Glomerular visceral epithelial cell (primary cell): ENCODE measurements around the gene MAPK8IP2.

Source experiments
- DNase-seq: peaks from one replicate; pipeline ENCODE4 v3.0.0-alpha.2; 2016; ENCODE audit errors: extremely low spot score

Gene MAPK8IP2

DNA sequence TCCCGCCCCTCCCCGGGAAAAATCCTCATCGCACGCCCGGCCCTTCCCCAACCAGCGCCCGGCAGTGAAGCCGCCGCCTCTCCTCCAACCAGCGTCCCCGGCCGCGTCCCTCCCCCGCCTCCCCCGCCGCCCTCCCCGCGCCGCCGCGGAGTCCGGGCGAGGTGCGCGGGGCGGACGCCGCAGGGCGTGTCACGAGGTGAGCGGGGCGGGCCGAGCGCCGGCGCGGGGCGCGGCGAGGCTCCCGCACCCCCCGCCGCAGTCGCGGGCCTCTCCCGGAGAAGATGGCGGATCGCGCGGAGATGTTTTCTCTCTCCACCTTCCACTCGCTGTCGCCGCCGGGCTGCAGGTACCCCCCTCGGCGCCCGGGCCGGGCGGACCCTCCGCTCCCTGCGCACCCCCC is at the start of gene MAPK8IP2:
Gene MAPK8IP2, plus strand, starts transcription at position 256 of the 400 bp plus-strand sequence. Its CDS starts 26 bp downstream, at position 282.
- no peak for DNase-seq

DNA sequence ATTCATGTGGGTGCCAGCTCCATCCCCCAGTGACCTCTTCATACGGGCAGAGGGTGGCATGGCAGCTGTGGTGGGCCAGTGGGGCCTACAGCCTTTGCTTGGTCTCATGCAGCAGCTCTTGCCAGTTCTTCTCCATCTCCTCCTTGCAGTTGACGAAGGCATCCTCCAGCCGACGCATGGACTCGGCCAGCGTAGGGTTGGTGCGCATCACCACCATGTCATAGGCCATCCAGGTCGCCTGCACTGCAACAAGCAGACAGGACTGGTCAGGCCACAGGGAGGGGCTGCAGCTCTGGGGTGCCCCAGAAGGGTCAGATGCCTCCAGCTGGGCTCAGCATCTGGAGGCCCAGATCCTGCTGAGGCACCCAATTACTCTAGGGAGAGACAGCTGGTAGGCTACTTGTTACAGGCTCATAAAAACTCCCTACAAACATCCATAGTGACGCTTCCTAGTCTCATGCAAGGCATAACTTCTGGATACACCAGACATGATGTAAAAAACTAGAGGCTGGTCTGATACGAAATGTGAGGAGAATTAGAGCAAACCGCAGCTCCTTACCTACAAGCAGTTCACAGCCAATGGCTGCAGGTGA is 49.3 kb upstream of the MAPK8IP2 start:
- DNase-seq: no peak

DNA sequence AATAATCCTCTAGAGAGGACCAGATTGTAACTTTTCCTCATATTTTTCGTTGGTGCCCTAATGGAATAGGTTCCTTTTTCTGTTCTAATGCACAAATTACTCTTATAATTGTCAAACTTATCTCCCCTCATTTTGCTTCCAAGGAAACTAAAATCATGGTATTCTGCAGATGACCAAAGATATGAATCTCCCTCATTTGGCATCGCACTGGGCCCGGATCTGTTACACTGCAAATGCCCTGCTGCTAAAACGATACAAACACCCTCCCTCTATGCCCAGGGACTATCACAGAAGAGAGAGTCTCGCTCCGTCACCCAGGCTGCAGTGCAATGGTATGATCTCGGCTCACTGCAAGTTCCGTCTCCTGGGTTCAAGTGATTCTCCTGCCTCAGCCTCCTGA is 47.3 kb upstream of the MAPK8IP2 start:
- no peak for DNase-seq

DNA sequence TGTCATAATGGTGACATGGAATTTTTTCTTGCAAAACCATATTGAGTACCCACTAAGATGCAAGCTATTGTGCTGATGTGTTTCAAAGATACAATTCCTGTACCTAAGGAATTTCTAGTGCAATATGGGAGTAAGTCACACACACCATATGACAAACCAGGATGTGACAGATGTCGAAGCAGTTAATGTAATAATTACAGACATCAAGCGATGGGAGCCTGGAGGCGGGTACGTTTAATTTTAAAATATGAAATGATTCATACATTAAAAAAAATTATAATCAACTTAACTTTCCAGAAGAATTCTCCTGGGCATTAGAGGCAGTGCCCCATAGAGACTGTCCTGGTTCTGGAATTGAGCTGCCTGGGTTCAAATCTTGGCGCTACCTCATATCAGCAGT is 43.9 kb upstream of the MAPK8IP2 start:
- no peak for DNase-seq

DNA sequence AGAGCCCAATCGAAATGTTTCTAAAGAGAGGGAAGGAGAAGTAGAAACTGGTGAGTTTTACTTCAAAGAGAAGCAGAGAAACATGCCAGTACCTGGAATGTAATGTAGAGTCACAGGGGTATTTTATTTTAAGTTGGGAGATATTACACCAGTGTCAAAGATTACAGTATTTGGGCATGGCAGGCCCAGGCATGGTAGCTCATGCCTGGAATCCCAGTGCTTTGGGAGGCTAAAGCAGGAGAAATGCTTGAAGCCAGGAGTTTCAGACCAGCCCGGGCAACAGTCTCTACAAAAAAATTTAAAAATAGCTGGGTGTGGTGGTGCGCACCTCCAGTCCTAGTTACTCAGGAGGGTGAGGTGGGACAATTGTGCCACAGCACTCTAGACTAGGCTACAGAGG is 40.6 kb upstream of the MAPK8IP2 start:
- no peak for DNase-seq

DNA sequence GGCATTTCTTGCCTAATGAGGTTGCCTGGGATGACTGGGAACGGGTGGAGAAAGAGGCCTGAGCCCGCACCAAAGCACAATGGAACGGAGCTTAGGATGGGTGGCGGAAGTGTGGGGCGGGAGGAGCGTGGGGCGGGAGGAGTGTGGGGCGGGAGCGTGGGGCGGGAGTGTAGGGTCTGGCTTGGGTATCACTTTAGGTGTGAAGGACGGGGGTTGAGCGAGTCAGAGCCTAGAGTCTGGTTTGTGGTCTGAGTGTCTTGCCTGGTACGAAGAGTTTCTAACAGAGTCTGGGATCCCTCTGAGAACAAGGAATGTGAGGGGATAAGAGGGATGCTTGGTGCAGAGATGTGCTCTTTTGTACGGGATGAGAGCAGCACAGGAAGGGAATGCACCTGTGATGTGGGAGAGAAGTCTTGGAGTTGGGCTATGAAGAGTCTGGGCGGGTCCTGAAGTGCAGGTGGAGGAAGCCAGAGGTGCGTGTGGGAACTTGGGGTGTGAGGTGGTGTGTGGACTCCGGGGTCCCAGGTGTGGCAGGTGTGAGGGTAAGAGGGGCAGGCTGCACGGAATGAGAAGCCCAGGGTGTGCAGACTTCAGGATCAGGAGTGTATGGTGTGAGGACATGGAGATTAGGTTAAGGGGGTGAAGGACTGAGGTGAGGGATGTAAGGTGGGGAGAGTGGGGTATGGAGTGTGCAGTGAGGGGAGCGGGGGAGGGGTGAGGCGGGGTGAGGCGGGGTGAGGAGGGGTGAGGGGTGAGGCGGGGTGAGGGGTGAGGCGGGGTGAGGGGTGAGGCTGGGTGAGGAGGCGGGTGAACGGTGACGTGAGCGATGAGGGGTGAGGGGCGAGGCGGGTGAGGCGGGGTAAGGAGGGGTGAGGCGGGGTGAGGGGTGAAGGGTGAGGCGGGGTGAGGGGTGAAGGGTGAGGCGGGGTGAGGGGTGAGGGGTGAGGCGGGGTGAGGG is 38.9 kb upstream of the MAPK8IP2 start:
- DNase-seq: no peak

DNA sequence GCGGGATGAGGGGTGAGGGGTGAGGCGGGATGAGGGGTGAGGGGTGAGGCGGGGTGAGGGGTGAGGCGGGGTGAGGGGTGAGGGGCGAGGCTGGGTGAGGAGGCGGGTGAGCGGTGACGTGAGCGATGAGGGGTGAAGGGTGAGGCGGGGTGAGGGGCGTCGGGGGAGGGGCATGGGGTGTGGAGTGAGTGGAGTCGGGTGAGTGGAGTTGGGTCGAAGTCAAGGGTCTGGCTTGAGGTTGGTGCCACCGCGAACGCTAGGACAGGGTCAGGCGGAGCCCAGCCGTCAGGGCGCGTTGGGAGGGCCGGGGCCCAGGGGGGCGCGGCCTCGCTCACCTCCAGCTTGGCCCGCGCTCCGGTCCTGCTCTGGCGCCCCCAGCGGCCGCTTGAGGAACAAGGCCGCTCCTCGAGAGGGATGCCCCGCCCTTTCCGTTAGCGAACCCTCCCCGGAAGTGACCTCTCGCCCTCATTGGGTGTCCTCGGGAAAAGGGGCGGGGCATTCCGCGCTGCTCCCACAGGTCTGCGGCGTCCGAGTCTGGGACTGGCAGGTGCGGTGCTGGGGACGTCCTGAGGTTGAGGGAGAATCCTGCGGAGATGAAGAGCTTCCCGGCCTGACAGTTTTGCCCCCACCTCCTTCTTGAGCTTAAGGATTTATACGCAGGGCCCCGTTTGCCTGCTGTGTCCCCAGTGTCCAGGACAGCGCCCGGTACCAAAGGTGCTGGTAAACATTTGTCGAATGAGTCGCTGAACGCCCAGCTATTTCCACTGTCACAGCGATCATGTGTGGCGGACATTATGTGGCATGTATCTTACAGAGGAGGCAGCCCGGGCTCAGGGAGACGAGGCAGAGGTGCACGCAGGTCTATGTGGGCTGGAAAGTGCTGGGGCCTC is 37.8 kb upstream of the MAPK8IP2 start, which contains the start of gene SYCE3:
Gene SYCE3, minus strand, starts transcription at position 397 of the 890 bp plus-strand sequence. CDS start 6,514 bp downstream, outside the sequence.
- DNase-seq: peak; percentile 94

DNA sequence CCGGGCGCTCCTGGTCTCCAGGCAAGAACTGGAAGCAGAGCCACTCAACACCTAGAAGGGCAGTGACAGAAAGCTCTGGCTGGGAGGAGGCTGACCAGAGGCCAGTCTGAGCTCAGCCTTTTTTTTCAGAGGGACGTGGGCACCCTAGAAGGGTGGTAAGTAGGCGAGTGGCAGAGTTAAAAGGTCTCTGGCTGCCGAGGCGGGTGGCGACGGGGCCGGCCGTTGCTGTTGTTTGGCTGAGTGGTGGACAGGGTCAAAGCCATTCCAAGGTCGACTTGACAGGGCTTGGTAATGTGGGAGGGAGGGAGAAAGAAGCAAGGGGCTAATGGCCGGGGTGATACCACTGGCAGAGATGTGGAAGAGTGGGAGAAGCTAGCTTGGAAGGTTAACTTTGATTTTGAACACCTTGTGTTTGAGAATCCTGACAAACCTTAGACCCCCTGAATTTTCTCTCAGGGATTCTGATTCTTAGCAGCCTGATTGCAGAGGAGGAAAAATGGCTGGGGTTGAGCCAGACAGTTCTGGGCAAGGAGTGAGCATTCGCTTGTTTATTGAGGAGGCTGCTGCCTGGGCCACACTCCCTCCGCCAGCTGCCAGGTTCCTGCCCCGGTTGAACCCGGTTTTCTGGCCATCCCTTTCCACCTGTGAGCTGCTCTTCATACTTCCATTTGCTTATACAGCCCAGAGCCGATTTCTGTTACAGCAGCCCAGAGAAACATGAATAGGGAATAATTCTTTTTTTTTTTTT is 37.0 kb upstream of the MAPK8IP2 start:
- no peak for DNase-seq

DNA sequence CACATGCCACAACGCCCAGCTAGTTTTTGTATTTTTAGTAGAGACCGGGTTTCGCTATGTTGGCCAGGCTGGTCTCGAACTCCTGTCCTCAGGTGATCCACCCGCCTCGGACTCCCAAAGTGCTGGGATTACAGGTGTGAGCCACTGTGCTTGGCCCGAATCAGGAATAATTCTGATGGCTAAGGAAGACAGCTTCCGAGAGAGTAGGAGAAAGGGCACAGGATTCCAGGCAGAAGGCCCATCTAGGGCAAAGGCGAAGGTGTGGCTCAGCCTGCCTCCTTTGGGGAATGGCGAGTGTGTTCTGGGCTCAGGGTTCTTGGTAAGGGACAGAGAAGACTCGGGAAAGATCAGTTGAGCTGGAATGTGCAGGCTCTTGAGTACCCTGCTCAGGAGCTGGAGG is 36.3 kb upstream of the MAPK8IP2 start:
- DNase-seq: no peak

DNA sequence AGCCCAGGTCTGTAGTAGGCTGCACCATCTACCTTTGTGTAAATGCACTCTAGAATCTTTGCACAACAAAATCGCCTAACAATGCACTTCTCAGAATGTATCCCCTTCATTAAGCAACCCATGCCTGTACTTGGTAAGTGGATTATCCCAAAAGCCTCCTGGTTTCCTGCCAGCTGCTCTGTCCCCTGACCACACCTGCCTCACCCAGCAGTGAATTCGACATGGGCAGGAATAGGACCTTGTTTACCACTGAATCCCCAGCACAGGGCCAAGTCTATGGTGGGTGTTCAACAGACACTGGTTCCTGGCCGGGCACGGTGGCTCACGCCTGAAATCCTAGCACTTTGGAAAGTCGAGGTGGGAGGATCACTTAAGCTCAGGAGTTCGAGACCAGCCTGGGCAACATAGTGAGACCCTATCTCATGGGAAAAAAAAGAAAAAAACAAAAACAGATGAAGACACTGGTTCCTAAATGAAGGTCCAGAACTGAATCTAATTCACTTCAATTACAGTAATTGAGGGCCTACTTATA is 32.8 kb upstream of the MAPK8IP2 start:
- DNase-seq: no peak

DNA sequence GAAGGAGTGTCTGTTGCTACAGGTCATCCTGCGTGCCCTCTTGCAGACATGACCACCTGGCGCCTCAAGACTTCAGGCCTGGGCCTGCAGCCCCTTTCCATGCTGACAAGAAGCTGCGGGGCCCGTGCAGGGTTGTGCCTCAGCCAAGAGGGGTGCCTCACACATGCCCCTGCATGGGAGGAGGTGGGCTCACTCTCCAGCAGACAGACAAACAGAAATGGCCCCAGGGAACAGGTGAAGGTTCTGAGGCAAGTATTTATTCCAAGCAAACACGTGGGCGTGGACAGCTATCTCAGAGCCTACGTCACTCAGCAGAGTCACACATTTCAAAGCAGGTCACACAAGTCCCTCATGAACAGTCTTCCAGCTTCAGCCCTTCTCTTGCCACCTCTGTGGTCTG is 32.0 kb upstream of the MAPK8IP2 start:
- DNase-seq: no peak

DNA sequence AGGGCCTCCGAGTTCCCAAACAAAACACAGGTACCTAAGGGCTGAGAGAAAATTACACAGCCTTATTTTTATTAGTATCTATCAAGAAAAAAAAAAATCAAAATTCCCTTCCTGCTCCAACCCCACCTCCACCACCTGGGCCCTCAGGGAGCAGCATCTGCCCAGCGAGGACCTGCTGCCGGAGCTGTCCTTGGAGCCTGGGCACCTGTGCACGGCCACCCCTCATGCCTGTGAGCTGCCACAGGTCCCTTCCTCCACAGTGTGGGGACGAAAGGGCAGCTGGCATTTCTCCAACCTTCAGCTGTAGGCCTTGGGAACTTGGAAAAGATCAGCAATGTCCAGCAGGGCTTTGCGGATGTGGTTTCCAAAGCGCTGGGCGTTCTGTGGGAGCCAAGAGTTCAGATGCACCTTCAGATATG is 31.5 kb upstream of the MAPK8IP2 start:
- DNase-seq: no peak

DNA sequence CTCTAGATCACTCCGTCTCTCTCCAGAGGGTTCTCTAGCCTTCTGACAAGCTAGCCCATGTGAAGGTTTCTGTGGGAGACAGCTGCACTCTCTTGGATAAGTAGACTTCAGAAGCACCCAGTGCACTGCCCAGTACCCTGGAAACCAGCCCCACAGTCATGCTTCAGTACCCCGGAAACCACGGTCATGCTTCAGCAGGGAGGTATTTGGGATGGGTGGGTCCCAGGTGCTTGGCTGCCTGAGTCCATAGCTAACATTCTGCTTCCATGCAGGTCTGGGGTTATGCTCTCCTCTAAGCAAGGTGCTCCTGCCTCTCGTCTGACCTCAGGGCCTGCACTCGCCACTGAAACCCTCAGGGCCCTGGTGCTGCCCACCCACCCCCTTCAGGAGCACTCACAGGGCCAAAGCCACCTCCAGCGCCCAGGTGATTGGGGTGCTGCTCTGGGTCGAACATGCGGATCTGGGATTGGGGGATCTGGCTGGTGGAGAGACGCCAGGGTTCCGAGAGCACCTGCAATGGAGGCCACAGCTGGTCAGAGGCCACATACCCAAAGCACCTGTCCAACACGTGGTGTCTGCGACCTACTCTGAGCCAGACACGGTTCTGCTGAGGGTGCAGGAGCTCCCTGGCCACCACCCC is 30.6 kb upstream of the MAPK8IP2 start:
- peak; percentile 79 for DNase-seq

DNA sequence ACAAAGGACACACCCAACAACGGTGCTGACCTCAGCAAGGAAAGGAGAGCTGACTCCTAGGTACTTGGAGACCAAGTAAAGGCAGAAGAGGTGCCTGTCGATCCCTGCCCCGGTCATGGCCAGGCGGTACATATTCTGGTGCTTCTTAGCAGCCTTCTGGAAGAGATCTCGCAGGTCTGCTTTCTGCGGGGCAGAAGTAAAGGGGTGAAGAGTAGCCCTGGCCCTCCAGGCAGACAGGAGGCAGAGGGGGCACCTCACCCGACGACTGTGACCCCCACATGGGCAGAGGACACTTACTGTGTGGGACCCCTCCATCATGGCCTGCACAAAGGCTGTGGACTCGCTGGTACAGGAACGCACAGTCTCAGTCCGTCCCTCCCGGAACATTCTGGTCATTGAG is 29.7 kb upstream of the MAPK8IP2 start:
- no peak for DNase-seq

DNA sequence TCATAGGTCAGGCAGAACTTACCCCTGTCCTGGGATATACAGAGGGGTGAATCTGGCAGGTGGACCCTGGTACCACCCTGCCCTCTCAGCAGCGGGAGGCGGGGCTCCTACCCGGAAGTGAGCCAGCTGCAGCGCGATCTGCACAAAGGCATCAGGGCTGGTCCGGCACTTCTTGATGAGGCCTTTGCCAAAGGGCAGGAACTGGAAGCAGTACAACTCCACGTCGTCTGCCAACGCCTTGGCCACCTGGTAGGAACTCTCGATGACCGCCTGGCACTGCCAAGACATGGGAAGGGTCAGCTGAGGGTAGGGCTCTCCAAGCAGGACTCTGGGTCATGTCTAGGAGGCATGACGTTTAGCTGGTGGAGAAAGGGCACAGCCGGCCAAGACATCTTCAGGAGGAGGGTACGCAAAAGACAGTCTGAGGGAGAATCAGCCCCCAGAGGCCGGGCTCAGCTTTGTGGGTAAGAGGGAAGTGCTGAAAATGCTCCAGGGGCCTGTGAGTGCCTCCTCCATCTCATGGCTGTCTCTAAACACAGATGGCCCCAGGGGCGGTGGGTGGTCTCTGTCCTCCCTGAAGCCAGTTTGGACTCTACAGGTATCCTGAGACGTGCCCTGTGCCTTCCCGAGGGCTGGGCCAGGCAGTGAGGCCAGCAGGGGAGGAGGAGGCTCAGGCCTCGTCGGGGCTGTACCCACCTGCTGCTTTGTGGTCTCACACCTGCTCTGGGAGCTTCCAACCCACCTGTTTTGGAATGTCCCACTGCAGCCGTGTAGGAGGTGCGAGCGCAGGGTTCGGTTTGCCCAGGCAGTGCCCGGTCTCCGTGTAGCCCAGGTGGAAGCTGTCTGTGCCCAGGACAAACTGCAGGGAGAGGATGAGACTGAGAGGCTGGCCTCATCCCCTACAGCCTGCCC is 29.1 kb upstream of the MAPK8IP2 start:
- no peak for DNase-seq

DNA sequence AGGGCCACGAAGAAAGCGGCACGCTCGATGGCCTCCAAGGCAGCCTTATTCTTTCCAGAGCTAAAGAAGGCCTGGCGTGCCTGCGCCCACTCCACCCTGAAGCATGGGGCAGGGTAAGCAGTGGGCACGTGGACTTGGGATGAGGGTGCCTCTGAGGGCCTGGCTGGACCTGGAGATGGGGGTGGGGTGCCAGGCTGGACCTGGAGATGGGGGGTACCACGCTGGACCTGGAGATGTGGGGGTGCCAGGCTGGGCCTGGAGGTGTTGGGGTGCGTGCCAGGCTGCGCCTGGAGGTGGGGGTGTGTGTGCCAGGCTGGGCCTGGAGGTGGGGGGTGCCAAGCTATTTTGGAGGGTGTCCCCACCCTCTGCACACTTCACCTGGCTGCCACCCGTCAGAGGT is 27.6 kb upstream of the MAPK8IP2 start:
- DNase-seq: no peak

DNA sequence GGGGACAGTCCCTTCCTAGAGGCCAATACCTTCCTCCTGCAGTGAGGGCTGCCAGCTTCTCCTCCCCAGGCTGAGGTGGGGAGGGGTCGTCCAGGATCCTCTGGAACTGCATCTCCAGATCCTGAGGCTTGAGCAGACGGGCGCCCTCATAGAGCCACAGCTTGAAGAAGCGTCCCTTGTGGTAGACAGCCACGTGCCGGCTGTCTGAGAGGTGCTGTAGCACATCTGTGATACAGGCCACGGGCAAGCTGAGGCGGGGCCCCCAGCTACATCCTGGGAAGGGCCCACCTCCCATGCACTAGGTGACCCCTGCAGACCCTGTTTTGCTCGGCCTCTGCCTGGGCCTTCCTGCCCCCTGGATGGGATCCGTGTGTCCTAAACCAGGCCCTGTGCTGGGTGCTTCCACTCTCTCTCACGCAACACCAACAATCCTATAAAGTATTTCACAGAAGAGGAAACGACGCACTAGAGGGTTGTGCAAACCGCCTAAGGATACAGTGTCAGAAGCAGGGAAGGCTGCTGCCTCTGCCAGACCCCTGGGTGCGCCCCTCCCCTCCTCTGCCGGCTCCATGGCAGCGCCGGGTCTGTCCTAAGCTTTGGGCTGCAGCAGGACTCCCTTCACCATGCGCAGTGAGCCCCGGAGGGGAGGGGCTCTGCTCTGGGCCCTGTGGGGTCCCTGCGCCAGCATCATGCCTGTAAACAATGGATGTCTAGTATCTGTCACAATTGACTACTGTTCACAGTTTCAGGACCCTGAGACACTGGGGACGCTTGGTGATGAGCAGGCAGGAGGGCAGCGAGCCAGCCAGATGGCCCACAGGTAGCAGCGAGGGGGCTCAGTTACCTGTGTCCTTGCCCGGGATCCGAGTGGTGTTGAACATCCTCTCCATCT is 26.9 kb upstream of the MAPK8IP2 start:
- no peak for DNase-seq

DNA sequence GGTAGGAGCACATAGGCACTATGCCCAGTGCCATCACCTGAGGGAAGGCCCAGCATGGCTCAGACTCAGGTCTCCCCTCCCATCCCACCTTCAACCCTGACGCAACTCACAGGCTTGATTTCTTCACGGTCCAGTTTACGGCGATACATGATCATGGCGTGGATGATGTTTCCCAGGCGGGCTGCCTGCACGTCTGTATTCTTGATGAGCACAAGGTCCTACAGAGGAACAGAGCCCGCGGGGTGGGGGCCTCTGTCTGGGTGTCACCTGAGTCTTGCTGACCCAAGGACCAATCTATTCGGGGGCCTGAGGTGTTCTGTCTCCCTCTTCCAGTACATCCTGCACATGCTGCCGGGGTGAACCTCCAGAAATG is 26.2 kb upstream of the MAPK8IP2 start:
- DNase-seq: no peak
